Activated CD4-positive, alpha-beta T cell treated with anti-CD3 and anti-CD28 coated beads, Interleukin-2, amount 50 U/mL, for 1 hour (primary cell): ENCODE measurements around the gene PCDHA2.
"Not testable (repeated sequence)": the region's sequence is repeated elsewhere in the genome, so short reads cannot be mapped to it uniquely, and the experiment has no call there.

Experiments used
- DNase-seq: peaks from one replicate; pipeline ENCODE4 v3.0.0-alpha.2; 2020

Gene PCDHA2

GRCh38 chr5:140821375-140822280 lies 27.0 kb downstream of the PCDHA2 start, which contains the start of gene PCDHA5:
Gene PCDHA5, plus strand, starts transcription at chr5:140821613.
- no peak for DNase-seq

GRCh38 chr5:140822281-140822629 lies 27.6 kb downstream of the PCDHA2 start:
- DNase-seq = no peak

GRCh38 chr5:140822969-140823368 lies 28.3 kb downstream of the PCDHA2 start:
- DNase-seq = not testable (repeated sequence)

DNA sequence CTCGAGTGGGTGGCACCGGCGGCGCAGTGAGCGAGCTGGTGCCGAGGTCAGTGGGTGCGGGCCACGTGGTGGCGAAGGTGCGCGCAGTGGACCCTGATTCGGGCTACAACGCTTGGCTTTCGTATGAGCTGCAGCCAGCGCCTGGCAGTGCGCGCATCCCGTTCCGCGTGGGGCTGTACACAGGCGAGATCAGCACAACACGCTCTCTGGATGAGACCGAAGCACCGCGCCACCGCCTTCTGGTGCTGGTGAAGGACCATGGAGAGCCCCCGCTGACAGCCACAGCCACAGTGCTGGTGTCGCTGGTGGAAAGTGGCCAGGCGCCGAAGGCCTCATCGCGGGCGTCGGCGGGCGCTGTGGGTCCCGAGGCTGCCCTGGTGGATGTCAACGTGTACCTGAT lies 28.8 kb downstream of the PCDHA2 start:
- no peak for DNase-seq

DNA sequence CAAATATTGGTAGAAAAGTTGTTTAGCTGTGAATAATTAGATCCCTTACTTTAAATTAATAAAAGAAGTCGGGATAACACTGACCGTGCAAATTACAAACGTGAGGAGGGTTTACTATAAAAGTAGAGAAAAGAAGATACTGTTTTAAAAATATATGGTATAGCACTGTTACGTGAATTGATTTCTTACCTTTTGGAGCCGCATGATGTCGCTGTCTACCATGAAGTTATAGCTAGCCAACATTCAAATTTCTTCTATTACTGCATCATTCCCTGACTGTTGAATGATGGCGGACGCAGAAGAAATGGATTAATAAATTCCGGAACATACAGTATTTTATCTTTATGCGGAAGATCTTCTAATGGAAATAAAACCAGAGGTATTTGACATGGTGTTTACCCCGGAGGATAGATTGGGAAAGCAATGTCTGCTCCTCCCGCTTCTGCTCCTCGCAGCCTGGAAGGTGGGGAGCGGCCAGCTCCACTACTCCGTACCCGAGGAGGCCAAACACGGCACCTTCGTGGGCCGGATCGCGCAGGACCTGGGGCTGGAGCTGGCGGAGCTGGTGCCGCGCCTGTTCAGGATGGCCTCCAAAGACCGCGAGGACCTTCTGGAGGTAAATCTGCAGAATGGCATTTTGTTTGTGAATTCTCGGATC lies 33.2 kb downstream of the PCDHA2 start, which contains the start of gene PCDHA6:
Gene PCDHA6, plus strand, starts transcription at position 257 of the 658 bp plus-strand sequence. Its CDS starts 132 bp downstream, at position 389.
- DNase-seq = no peak

GRCh38 chr5:140828362-140828737 lies 33.7 kb downstream of the PCDHA2 start:
- no peak for DNase-seq

DNA sequence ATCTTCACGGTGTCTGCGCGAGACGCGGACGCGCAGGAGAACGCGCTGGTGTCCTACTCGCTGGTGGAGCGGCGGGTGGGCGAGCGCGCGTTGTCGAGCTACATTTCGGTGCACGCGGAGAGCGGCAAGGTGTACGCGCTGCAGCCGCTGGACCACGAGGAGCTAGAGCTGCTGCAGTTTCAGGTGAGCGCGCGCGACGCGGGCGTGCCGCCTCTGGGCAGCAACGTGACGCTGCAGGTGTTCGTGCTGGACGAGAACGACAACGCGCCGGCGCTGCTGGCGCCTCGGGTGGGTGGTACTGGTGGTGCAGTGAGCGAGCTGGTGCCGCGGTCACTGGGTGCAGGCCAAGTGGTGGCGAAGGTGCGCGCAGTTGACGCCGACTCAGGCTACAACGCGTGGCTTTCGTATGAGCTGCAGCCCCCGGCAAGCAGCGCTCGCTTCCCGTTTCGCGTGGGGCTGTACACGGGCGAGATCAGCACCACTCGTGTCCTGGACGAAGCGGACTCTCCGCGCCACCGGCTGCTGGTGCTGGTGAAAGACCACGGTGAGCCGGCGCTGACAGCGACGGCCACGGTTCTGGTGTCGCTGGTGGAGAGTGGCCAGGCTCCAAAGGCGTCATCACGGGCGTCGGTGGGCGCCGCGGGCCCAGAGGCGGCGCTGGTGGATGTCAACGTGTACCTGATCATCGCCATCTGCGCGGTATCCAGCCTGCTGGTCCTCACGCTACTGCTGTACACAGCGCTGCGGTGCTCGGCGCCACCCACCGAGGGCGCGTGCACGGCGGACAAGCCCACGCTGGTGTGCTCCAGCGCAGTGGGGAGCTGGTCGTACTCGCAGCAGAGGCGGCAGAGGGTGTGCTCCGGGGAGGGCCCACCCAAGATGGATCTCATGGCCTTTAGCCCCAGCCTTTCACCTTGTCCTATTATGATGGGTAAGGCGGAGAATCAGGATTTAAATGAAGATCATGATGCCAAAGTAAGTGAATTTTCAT lies 35.2 kb downstream of the PCDHA2 start:
- not testable (repeated sequence) for DNase-seq

DNA sequence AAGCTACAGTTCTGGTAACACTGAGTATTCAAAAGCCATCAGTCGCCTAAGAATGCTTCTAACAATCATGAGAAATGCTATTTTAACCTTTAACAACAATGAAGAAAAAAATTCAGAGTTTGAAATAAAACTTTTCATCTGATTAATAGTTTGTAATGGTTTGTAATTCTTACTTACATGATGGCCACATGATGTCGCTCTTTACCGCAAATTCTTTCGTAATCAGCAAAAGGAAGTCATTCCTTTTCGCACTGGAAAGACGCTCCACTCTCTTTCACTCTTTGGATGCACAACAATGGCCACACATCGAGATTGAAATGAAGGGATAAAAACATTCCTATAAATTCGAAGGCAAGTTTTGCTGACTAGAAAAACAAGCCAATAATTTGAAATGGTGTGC lies 39.3 kb downstream of the PCDHA2 start, which contains the start of gene PCDHA7:
Gene PCDHA7, plus strand, starts transcription at position 277 of the 400 bp plus-strand sequence. Its CDS starts 115 bp downstream, at position 392.
- no peak for DNase-seq

DNA sequence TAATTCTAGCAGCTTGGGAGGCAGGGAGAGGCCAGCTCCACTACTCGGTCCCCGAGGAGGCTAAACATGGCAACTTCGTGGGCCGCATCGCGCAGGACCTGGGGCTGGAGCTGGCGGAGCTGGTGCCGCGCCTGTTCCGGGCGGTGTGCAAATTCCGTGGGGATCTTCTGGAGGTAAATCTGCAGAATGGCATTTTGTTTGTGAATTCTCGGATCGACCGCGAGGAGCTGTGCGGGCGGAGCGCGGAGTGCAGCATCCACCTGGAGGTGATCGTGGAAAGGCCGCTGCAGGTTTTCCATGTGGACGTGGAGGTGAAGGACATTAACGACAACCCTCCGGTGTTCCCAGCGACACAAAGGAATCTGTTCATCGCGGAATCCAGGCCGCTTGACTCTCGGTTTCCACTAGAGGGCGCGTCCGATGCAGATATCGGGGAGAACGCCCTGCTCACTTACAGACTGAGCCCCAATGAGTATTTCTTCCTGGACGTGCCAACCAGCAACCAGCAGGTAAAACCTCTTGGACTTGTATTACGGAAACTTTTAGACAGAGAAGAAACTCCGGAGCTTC lies 39.9 kb downstream of the PCDHA2 start:
- not testable (repeated sequence) for DNase-seq

DNA sequence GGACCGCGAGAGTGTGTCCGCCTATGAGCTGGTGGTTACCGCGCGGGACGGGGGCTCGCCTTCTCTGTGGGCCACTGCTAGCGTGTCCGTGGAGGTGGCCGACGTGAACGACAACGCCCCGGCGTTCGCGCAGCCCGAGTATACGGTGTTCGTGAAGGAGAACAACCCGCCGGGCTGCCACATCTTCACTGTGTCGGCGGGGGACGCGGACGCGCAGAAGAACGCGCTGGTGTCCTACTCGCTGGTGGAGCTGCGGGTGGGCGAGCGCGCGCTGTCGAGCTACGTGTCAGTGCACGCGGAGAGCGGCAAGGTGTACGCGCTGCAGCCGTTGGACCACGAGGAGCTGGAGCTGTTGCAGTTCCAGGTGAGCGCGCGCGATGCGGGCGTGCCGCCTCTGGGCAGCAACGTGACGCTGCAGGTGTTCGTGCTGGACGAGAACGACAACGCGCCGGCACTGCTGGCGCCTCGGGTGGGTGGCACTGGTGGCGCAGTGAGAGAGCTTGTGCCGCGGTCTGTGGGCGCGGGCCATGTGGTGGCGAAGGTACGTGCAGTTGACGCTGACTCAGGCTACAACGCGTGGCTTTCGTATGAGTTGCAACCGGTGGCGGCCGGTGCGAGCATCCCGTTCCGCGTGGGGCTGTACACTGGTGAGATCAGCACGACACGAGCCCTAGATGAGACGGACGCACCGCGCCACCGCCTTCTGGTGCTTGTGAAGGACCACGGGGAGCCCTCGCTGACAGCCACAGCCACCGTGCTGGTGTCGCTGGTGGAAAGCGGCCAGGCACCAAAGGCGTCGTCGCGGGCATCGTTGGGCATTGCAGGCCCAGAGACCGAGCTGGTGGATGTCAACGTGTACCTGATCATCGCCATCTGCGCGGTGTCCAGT lies 41.2 kb downstream of the PCDHA2 start:
- no peak for DNase-seq

DNA sequence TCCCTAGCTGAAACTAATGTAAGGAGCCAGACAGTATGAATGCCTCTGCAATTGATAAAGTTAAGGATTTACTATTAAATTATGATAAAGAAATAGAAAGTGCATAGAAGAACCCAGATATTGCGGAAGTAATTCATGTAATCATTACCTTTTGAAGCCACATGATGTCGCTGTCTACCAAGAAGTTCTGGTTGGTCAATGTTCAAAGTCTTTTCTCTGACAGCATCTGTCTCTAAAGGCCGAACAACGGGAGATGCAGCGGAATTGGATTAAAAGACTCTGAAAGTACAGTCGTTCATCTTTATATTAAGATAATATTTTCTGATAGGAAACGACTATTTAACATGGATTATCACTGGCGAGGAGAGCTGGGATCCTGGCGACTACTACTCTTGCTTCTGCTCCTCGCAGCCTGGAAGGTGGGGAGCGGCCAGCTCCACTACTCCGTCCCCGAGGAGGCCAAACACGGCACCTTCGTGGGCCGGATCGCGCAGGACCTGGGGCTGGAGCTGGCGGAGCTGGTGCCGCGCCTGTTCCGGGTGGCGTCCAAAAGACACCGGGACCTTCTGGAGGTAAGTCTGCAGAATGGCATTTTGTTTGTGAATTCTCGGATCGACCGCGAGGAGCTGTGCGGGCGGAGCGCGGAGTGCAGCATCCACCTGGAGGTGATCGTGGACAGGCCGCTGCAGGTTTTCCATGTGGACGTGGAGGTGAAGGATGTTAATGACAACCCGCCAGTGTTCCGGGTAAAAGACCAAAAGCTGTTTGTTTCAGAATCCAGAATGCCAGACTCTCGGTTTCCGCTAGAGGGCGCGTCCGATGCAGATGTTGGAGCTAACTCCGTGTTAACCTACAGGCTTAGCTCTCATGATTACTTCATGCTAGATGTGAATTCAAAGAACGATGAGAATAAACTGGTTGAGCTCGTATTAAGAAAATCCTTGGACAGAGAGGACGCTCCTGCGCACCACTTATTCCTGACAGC lies 46.6 kb downstream of the PCDHA2 start, which contains the start of gene PCDHA8:
Gene PCDHA8, plus strand, starts transcription at position 210 of the 985 bp plus-strand sequence. Its CDS starts 135 bp downstream, at position 345.
- DNase-seq = no peak

DNA sequence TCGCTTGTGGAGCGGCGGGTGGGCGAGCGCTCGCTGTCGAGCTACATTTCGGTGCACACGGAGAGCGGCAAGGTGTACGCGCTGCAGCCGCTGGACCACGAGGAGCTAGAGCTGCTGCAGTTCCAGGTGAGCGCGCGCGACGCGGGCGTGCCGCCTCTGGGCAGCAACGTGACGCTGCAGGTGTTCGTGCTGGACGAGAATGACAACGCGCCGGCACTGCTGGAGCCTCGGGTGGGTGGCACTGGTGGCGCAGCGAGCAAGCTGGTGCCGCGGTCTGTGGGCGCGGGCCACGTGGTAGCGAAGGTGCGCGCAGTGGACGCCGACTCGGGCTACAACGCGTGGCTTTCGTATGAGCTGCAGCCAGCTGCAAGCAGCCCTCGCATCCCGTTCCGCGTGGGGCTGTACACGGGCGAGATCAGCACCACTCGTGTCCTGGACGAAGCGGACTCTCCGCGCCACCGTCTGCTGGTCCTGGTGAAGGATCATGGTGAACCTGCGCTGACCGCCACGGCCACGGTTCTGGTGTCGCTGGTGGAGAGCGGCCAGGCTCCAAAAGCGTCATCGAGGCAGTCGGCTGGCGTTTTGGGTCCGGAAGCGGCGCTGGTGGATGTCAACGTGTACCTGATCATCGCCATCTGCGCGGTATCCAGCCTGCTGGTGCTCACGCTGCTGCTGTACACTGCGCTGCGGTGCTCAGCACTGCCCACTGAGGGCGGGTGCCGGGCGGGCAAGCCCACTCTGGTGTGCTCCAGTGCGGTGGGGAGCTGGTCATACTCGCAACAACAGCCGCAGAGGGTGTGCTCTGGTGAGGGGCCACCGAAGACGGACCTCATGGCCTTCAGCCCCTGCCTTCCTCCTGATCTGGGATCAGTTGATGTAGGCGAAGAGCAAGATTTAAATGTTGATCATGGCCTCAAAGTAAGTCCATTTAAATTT lies 48.4 kb downstream of the PCDHA2 start:
- no peak for DNase-seq
